Mesenchymal stem cell (in vitro differentiated cells and primary cell): ENCODE measurements around the gene ZRANB3.
A peak's percentile ranks its signal among the peaks of the same experiment; 100 is the strongest.

Experiments
- DNase-seq: peaks from one replicate; pipeline ENCODE4 v3.0.0-alpha.2; 2013
- H2AFZ ChIP-seq: one replicate; pipeline ENCODE4 v1.6.1; 2013; ENCODE audit warnings: low read depth, mild to moderate bottlenecking, control low read depth, inconsistent platforms, low read length, moderate library complexity
- H2AK5ac ChIP-seq: 2 replicates; pipeline ENCODE4 v1.6.1; 2013; ENCODE audit warnings: low read length, moderate library complexity, mild to moderate bottlenecking, inconsistent platforms; ENCODE audit not compliant: severe bottlenecking
- H2BK120ac ChIP-seq: one replicate; pipeline ENCODE4 v1.6.1; 2013; ENCODE audit warnings: low read depth, mild to moderate bottlenecking, inconsistent platforms, low read length, moderate library complexity
- H2BK12ac ChIP-seq, 2 experiments: one replicate each; pipeline ENCODE4 v1.6.1; 2013; ENCODE audit warnings: inconsistent platforms in 2 of 2, low read length in 2 of 2, mild to moderate bottlenecking in 2 of 2, moderate library complexity in 2 of 2, control low read depth in 1 of 2
- H2BK15ac ChIP-seq: one replicate; pipeline ENCODE4 v1.6.1; 2013; ENCODE audit warnings: mild to moderate bottlenecking, low read depth, inconsistent platforms; ENCODE audit not compliant: poor library complexity, severe bottlenecking
- H2BK5ac ChIP-seq: 2 replicates; pipeline ENCODE4 v1.6.1; 2013; ENCODE audit warnings: low read depth, mild to moderate bottlenecking, low read length, control low read depth, inconsistent platforms; ENCODE audit not compliant: poor library complexity, severe bottlenecking
- H3K14ac ChIP-seq, 2 experiments: one replicate each; pipeline ENCODE4 v1.6.1; 2013; ENCODE audit warnings: inconsistent platforms in 2 of 2, low read length in 2 of 2, control low read depth in 1 of 2, mild to moderate bottlenecking in 1 of 2, moderate library complexity in 1 of 2
- H3K18ac ChIP-seq, 2 experiments: one replicate each; pipeline ENCODE4 v1.6.1; 2013; ENCODE audit warnings: inconsistent platforms in 2 of 2, low read length in 2 of 2, control low read depth in 1 of 2, low read depth in 1 of 2, mild to moderate bottlenecking in 1 of 2
- H3K23ac ChIP-seq, 2 experiments: one replicate each; pipeline ENCODE4 v1.6.1; 2013; ENCODE audit warnings: inconsistent platforms in 2 of 2, low read length in 2 of 2, mild to moderate bottlenecking in 2 of 2, moderate library complexity in 2 of 2, control low read depth in 1 of 2
- H3K27ac ChIP-seq: 2 replicates; pipeline ENCODE4 v1.5.1; 2013; ENCODE audit warnings: mild to moderate bottlenecking, moderate library complexity, low read length, control low read depth, inconsistent platforms; ENCODE audit not compliant: poor library complexity, severe bottlenecking
- H3K27me3 ChIP-seq, 2 experiments: 2 replicates each; pipeline versions ENCODE4 v1.6.1 to v1.7.0; 2013; ENCODE audit warnings: low read length in 2 of 2, mild to moderate bottlenecking in 2 of 2, moderate library complexity in 2 of 2, control low read depth in 1 of 2, inconsistent platforms in 1 of 2; ENCODE audit not compliant: control insufficient read depth in 1 of 2, insufficient read depth in 1 of 2
- H3K36me3 ChIP-seq, 2 experiments: 2 replicates each; pipeline versions ENCODE4 v1.6.1 to v1.7.0; 2013; ENCODE audit warnings: low read length in 2 of 2, control low read depth in 1 of 2, inconsistent platforms in 1 of 2, low read depth in 1 of 2, mild to moderate bottlenecking in 1 of 2; ENCODE audit not compliant: insufficient read depth in 2 of 2, control insufficient read depth in 1 of 2
- H3K4ac ChIP-seq, 2 experiments: one replicate each; pipeline ENCODE4 v1.6.1; 2013; ENCODE audit warnings: inconsistent platforms in 2 of 2, low read length in 2 of 2, mild to moderate bottlenecking in 2 of 2, moderate library complexity in 2 of 2, control low read depth in 1 of 2, low read depth in 1 of 2
- H3K4me1 ChIP-seq: 2 replicates; pipeline ENCODE4 v1.6.1; 2013; ENCODE audit warnings: low read depth, low read length, control low read depth; ENCODE audit not compliant: control insufficient read depth, insufficient read depth
- H3K4me2 ChIP-seq: 2 replicates; pipeline ENCODE4 v1.6.1; 2013; ENCODE audit warnings: low read length, mild to moderate bottlenecking, inconsistent platforms; ENCODE audit not compliant: poor library complexity, severe bottlenecking
- H3K4me3 ChIP-seq, 2 experiments: 2 replicates each; pipeline versions ENCODE4 v1.5.1 to v1.7.0; 2013; ENCODE audit warnings: low read length in 2 of 2, mild to moderate bottlenecking in 2 of 2, control low read depth in 1 of 2, low read depth in 1 of 2; ENCODE audit not compliant: insufficient read depth in 1 of 2
- H3K79me1 ChIP-seq: replicated peaks from 2 replicates; pipeline ENCODE4 v1.6.1; 2013; ENCODE audit warnings: mild to moderate bottlenecking, control low read depth, low read length, inconsistent platforms; ENCODE audit not compliant: poor library complexity, severe bottlenecking
- H3K9ac ChIP-seq: 2 replicates; pipeline ENCODE4 v1.7.0; 2013; ENCODE audit warnings: mild to moderate bottlenecking, low read length, moderate library complexity
- H3K9me3 ChIP-seq: 2 replicates; pipeline ENCODE4 v1.7.0; 2013; ENCODE audit warnings: mild to moderate bottlenecking, low read length; ENCODE audit not compliant: control insufficient read depth
- H4K8ac ChIP-seq: one replicate; pipeline ENCODE4 v1.6.1; 2013; ENCODE audit warnings: inconsistent platforms, mild to moderate bottlenecking, low read length, moderate library complexity
- H4K91ac ChIP-seq: one replicate; pipeline ENCODE4 v1.6.1; 2013; ENCODE audit warnings: mild to moderate bottlenecking, low read length, inconsistent platforms
- WGBS: methylation state at CpG from one replicate; pipeline ENCODE4 v1.1.7; 2013; ENCODE audit warnings: mixed read lengths; 5-methylcytosine and 5-hydroxymethylcytosine counted together

The ZRANB3 gene

DNA sequence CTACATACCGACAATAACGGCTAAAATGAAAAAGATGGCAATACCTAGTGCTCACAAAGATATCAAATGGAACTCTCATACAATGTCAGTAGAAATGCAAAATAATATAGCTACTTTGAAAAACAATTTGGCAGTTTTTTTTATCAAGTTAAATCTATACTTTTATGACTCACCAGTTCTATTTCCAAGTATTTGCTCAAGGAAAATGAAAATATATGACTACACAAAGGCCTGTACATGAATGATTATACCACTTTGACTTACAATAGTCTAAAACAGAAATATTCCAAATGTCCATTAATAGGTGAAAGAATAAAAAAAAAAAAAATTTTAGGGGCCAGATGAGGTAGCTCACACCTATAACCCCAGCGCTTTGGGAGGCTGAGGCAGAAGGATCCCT lies 219.8 kb downstream of the ZRANB3 start:
- no peak overlapping the region for H2BK5ac ChIP-seq
- H3K27me3 ChIP-seq, result no peaks in the 10 kb centered on the region
- H3K79me1 ChIP-seq, result no peaks in the 10 kb centered on the region
- H2AK5ac ChIP-seq, result no peak overlapping the region
- no peaks in the 10 kb centered on the region for H3K4me1 ChIP-seq
- H3K4me3 ChIP-seq, result no peak overlapping the region
- 100% methylated on average over 1 of the region's 3 CpGs for whole genome bisulfite sequencing
- peaks cover 4% of the 10 kb centered on the region for H3K9me3 ChIP-seq
- H3K4ac ChIP-seq, result no peak overlapping the region
- no peak overlapping the region for H2BK120ac ChIP-seq
- H2BK15ac ChIP-seq, result no peak overlapping the region
- H2BK12ac ChIP-seq, result no peak overlapping the region
- H3K18ac ChIP-seq, result no peak overlapping the region
- H3K4me2 ChIP-seq, result no peak overlapping the region
- no peaks in the 10 kb centered on the region for H3K36me3 ChIP-seq
- DNase-seq, result no peak
- H3K27ac ChIP-seq, result no peak overlapping the region
- no peak overlapping the region for H3K9ac ChIP-seq
- H3K14ac ChIP-seq, result no peak overlapping the region
- H2AFZ ChIP-seq, result no peak overlapping the region
- no peak overlapping the region for H3K23ac ChIP-seq
- no peak overlapping the region for H4K8ac ChIP-seq
- no peak overlapping the region for H4K91ac ChIP-seq

DNA sequence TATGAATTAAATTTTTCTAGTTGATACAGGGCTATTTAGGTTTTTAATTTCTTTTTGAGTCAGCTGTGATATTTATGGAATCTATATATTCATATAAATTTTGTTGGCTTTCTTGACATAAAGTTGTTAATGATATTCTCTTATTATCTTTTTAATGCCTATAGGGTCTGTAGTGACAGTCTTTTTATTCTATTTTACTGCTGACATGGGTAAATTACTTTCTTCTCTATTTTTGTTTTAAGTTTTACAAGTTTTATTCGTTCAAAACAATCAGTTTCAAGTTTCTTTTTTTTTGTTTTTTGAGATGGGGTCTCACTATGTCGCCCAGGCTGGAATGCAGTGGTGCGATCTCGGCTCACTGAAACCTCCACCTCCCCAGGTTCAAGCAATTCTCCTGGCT lies 226.3 kb downstream of the ZRANB3 start:
- H2AFZ ChIP-seq, result no peak overlapping the region
- no peak overlapping the region for H3K14ac ChIP-seq
- H3K9ac ChIP-seq, result no peak overlapping the region
- H2BK12ac ChIP-seq, result no peak overlapping the region
- no peaks in the 10 kb centered on the region for H3K27me3 ChIP-seq
- no peak overlapping the region for H2BK120ac ChIP-seq
- H3K4me1 ChIP-seq, result no peaks in the 10 kb centered on the region
- H3K4me3 ChIP-seq, result no peak overlapping the region
- H3K79me1 ChIP-seq, result no peaks in the 10 kb centered on the region
- H3K27ac ChIP-seq, result no peak overlapping the region
- no peak for DNase-seq
- no peak overlapping the region for H4K91ac ChIP-seq
- no peak overlapping the region for H2AK5ac ChIP-seq
- no peaks in the 10 kb centered on the region for H3K36me3 ChIP-seq
- H3K9me3 ChIP-seq, result peaks cover 17% of the 10 kb centered on the region
- H3K23ac ChIP-seq, result no peak overlapping the region
- no peak overlapping the region for H3K4ac ChIP-seq
- no peak overlapping the region for H2BK15ac ChIP-seq
- no peak overlapping the region for H3K4me2 ChIP-seq
- WGBS, result 100% methylated on average over 4 of the region's 4 CpGs
- no peak overlapping the region for H2BK5ac ChIP-seq
- H3K18ac ChIP-seq, result no peak overlapping the region
- H4K8ac ChIP-seq, result no peak overlapping the region

DNA sequence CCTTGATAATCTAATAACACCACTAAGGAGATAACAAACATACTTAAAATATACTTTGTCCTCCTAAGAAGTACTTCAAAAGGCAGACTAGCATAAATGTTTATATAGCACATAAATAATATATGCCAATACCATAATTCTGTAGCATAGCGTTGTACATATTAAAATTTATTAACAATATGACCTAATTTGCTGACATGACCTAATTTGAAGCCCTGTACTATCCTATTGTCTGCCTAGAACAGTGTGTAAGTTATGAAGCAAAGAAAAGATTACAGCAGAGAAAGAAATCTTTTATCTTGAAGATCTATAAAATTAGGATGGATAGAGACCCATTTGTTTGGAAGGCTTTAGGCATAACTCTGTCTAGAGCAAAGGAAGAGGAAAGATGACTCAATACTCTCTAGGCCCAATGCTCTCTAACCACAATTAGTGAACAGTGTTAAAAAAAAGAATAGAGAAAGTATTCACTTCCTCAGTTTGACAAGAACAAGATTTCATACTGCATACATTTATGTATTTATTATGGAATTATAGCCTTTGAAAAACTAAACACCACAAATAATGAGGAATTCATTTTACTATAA lies 231.3 kb downstream of the ZRANB3 start:
- Histone ChIP-seq H3K4me1 (peaks cover 2% of the 10 kb centered on the region), H3K9me3 (no peaks in the 10 kb centered on the region), H2BK5ac (no peak overlapping the region), H3K18ac (no peak overlapping the region), H3K4ac (no peak overlapping the region), H2AK5ac (no peak overlapping the region), H3K27ac (no peak overlapping the region), H4K91ac (no peak overlapping the region), H4K8ac (no peak overlapping the region), H2BK120ac (no peak overlapping the region), H3K4me3 (no peak overlapping the region), H3K27me3 (no peaks in the 10 kb centered on the region), H3K4me2 (no peak overlapping the region), H2BK12ac (no peak overlapping the region), H3K36me3 (peaks cover 0 to 5% of the 10 kb centered on the region in 2 experiments), H2BK15ac (no peak overlapping the region), H2AFZ (no peak overlapping the region), H3K79me1 (no peaks in the 10 kb centered on the region), H3K9ac (no peak overlapping the region), H3K14ac (no peak overlapping the region), H3K23ac (no peak overlapping the region)
- peak; percentile 16 for DNase-seq
- WGBS, result no CpG with 5 or more reads among the region's 1 CpG

DNA sequence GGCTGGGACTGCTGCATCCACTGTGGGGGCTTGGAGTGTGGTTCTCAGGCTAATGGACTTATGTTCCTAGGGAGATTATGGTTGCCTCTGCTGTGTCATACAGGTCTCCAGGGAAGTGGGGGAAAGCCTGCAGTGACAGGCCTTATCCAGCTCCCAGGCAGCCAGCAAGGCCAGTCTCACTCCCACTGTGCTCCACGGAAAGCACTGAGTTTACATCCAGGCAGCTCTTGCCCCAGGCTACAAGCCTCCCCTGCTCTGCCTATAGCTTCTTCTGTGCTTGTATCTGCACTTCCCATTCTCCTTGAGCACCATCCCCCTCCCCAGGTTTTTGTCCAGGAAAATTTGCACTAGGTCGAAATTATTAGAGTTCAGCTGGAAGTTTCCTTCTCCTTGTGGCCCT lies 231.9 kb downstream of the ZRANB3 start:
- no peak for DNase-seq
- no peak overlapping the region for H3K27ac ChIP-seq
- 90% methylated on average over 2 of the region's 2 CpGs for WGBS
- no peak overlapping the region for H3K4me2 ChIP-seq
- H2BK120ac ChIP-seq, result no peak overlapping the region
- peaks cover 2% of the 10 kb centered on the region for H3K4me1 ChIP-seq
- H3K23ac ChIP-seq, result no peak overlapping the region
- peaks cover 0 to 5% of the 10 kb centered on the region in 2 experiments for H3K36me3 ChIP-seq
- H2AK5ac ChIP-seq, result no peak overlapping the region
- no peak overlapping the region for H2BK12ac ChIP-seq
- H3K27me3 ChIP-seq, result no peaks in the 10 kb centered on the region
- H2BK5ac ChIP-seq, result no peak overlapping the region
- no peaks in the 10 kb centered on the region for H3K79me1 ChIP-seq
- H4K91ac ChIP-seq, result peak overlapping the region; percentile 15
- H3K14ac ChIP-seq, result peak overlapping the region in 1 of 2 experiments; percentile 51
- H3K9ac ChIP-seq, result no peak overlapping the region
- H3K9me3 ChIP-seq, result no peaks in the 10 kb centered on the region
- H3K4ac ChIP-seq, result no peak overlapping the region
- peak overlapping the region; percentile 33 for H2BK15ac ChIP-seq
- H4K8ac ChIP-seq, result no peak overlapping the region
- no peak overlapping the region for H3K18ac ChIP-seq
- H2AFZ ChIP-seq, result no peak overlapping the region
- H3K4me3 ChIP-seq, result no peak overlapping the region
